Measurements from ENCODE around the gene CAPN2. TPM values are rescaled to one million over a fixed set of nuclear protein-coding genes. Genes with fewer than 3 reads are reported as not detected.

The CAPN2 gene
- total RNA-seq, 1 experiment from 2014 or later: 459 TPM

GRCh38 chr1:223772771-223773160, 60.4 kb downstream of the CAPN2 start:
- Histone ChIP-seq H3F3A (ENCODE audit: insufficient read depth, low read depth) (peaks cover 86% of the 10 kb centered on the region), H2AFZ (no peak overlapping the region), H3K4me3 (0 out of 2 replicates have a peak overlapping the region, but pooled peaks have one; percentile 9), H3K4me2 (peak overlapping the region; percentile 64), H3K9me3 (ENCODE audit: insufficient read depth, low read depth) (no peaks in the 10 kb centered on the region), H3K36me3 (ENCODE audit: low read depth) (peaks cover 67% of the 10 kb centered on the region), H3K79me2 (ENCODE audit: low read depth) (peaks cover 12% of the 10 kb centered on the region; the same call in 1 of the 2 replicates), H4K20me1 (ENCODE audit: insufficient read depth) (no peaks in the 10 kb centered on the region), H3K9me2 (ENCODE audit: insufficient read depth) (no peaks in the 10 kb centered on the region), H3K27ac (peak overlapping the region; percentile 90), H3K4me1 (replicated peaks; ENCODE audit: insufficient read depth) (peaks cover 86% of the 10 kb centered on the region), H3K27me3 (ENCODE audit: insufficient read depth, low read depth) (no peaks in the 10 kb centered on the region)
- no peak for DNase-seq
- POLR2A ChIA-PET (ENCODE audit: unreplicated experiment): interaction anchor here (0.5 to 2.3 kb wide), 5 partner anchors 7 to 72 kb away, joined by 3 to 29 read pairs (median 3); no protein-coding TSS in a partner anchor
- no peak for TF ChIP-seq EZH2 (IDR thresholded peaks at IDR 0.05; ENCODE audit: low read depth)
- TF ChIP-seq, protein P1, sequence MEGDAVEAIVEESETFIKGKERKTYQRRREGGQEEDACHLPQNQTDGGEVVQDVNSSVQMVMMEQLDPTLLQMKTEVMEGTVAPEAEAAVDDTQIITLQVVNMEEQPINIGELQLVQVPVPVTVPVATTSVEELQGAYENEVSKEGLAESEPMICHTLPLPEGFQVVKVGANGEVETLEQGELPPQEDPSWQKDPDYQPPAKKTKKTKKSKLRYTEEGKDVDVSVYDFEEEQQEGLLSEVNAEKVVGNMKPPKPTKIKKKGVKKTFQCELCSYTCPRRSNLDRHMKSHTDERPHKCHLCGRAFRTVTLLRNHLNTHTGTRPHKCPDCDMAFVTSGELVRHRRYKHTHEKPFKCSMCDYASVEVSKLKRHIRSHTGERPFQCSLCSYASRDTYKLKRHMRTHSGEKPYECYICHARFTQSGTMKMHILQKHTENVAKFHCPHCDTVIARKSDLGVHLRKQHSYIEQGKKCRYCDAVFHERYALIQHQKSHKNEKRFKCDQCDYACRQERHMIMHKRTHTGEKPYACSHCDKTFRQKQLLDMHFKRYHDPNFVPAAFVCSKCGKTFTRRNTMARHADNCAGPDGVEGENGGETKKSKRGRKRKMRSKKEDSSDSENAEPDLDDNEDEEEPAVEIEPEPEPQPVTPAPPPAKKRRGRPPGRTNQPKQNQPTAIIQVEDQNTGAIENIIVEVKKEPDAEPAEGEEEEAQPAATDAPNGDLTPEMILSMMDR (conservative IDR thresholded peaks at IDR 0.05): no peak
- BruUV-seq (replicated peaks): no TSS peak
- intact Hi-C loops (cut with micrococcal nuclease; ENCODE audit: unreplicated experiment): loop anchor here (1.0 to 2.0 kb wide), 2 partner anchors 22 to 66 kb away; no protein-coding TSS in a partner anchor
- CTCF ChIA-PET: no interaction called here

GRCh38 chr1:223774134-223774814, 61.9 kb downstream of the CAPN2 start:
- intact Hi-C loops (cut with micrococcal nuclease; ENCODE audit: unreplicated experiment): no loop called here
- Histone ChIP-seq H2AFZ (no peak overlapping the region), H3F3A (ENCODE audit: insufficient read depth, low read depth) (peaks cover 90% of the 10 kb centered on the region), H3K27ac (peak overlapping the region; percentile 86), H3K36me3 (ENCODE audit: low read depth) (peaks cover 68% of the 10 kb centered on the region), H3K9me2 (ENCODE audit: insufficient read depth) (no peaks in the 10 kb centered on the region), H3K27me3 (ENCODE audit: insufficient read depth, low read depth) (no peaks in the 10 kb centered on the region), H3K4me3 (no peak overlapping the region), H4K20me1 (ENCODE audit: insufficient read depth) (no peaks in the 10 kb centered on the region), H3K79me2 (ENCODE audit: low read depth) (peaks cover 12% of the 10 kb centered on the region; the same call in 1 of the 2 replicates), H3K9me3 (ENCODE audit: insufficient read depth, low read depth) (no peaks in the 10 kb centered on the region), H3K4me1 (replicated peaks; ENCODE audit: insufficient read depth) (peaks cover 81% of the 10 kb centered on the region), H3K4me2 (no peak overlapping the region)
- ChIA-PET CTCF (interaction anchor here (1.4 kb wide), 1 partner anchor 25 kb away, joined by 8 read pairs; no protein-coding TSS in a partner anchor), POLR2A (ENCODE audit: unreplicated experiment) (interaction anchor here (0.7 kb wide), 2 partner anchors 55 to 1551 kb away, joined by 3 to 7 read pairs; no protein-coding TSS in a partner anchor)
- TF ChIP-seq, protein P1 (conservative IDR thresholded peaks at IDR 0.05): no peak
- TF ChIP-seq EZH2 (IDR thresholded peaks at IDR 0.05; ENCODE audit: low read depth): no peak
- no peak for DNase-seq
- BruUV-seq (replicated peaks): no TSS peak

GRCh38 chr1:223775054-223775453, 62.7 kb downstream of the CAPN2 start:
- Histone ChIP-seq H3K9me2 (ENCODE audit: insufficient read depth) (no peaks in the 10 kb centered on the region), H3K4me3 (no peak overlapping the region), H3K4me1 (replicated peaks; ENCODE audit: insufficient read depth) (peaks cover 73% of the 10 kb centered on the region), H3K27ac (peak overlapping the region; percentile 86), H3K9me3 (ENCODE audit: insufficient read depth, low read depth) (no peaks in the 10 kb centered on the region), H3K4me2 (0 out of 2 replicates have a peak overlapping the region, but pooled peaks have one; percentile 57), H3K36me3 (ENCODE audit: low read depth) (peaks cover 60% of the 10 kb centered on the region), H3K27me3 (ENCODE audit: insufficient read depth, low read depth) (no peaks in the 10 kb centered on the region), H4K20me1 (ENCODE audit: insufficient read depth) (no peaks in the 10 kb centered on the region), H3K79me2 (ENCODE audit: low read depth) (peaks cover 12% of the 10 kb centered on the region; the same call in 1 of the 2 replicates), H3F3A (ENCODE audit: insufficient read depth, low read depth) (peaks cover 82% of the 10 kb centered on the region), H2AFZ (no peak overlapping the region)
- intact Hi-C loops (cut with micrococcal nuclease; ENCODE audit: unreplicated experiment): no loop called here
- no peak for DNase-seq
- ChIA-PET POLR2A (ENCODE audit: unreplicated experiment) (interaction anchor here (0.7 kb wide), 2 partner anchors 56 to 1551 kb away, joined by 3 to 7 read pairs; no protein-coding TSS in a partner anchor), CTCF (interaction anchor here (1.4 kb wide), 1 partner anchor 25 kb away, joined by 8 read pairs; no protein-coding TSS in a partner anchor)
- no TSS peak for BruUV-seq (replicated peaks)
- no peak for TF ChIP-seq EZH2 (IDR thresholded peaks at IDR 0.05; ENCODE audit: low read depth)
- TF ChIP-seq, protein P1 (conservative IDR thresholded peaks at IDR 0.05): no peak
